ENCODE data around the gene AQP1.

The AQP1 gene

GRCh38 chr7:30973791-30974604 lies 62.3 kb downstream of the AQP1 start:
- DNase-seq (ENCODE audit: low read depth, low spot score), result no peak

- DNase-seq (ENCODE audit: low read depth, low spot score), result no peak
Measured at GRCh38 chr7:30974605-30975255, 63.1 kb downstream of the AQP1 start.
